Measurements from ENCODE around the gene MTFMT.

MTFMT gene

DNA sequence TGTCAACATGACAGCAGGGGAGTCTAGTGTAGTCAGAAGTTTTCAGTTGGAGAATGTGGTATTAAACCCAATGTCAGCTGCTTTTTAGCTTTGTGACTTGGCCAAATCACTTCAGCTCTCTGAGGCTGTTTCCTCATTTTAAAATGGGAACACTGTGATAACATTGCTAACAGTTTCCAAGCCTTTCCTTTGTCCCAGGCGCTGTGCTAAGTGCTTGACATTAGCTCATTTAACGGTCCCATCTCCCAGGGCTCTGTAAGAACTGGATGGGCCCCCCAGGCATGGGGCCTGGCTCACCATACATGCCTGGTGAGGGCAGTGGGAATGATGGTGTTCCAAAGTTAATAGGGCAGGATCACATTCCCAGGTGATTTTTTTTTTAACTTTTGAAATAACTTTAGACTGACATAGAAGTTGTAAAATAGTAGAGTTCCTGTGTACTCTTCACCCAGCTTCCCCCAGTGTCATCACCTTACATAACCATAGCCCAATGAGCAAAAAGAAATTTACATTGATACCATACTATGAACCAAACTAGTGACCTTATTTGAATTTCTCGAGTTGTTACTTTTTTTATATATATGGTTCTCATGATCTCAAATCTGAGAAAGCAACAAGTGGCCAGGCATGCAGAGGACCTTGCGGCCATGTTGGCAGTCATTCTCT, 30.6 kb upstream of the MTFMT start:
- DNase-seq, result peak; percentile 15

DNA sequence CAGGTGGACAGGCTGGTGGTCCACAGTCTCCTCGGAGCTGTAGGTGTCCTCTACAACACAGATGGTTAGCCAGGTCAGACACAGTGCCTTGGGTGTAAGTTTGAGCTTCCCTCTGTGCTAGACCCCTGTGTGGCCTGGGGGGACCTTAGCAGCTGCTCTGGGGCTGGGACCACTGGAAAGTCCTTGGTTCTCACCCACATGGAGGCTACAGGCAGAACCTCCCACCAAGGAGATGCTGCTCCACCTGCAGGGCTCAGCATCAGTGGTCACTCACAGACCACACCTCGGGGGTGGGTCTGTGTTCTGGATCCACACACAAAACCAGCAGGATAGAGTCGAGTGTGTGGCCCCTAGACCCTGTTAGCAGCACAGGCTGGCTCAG, 29.9 kb upstream of the MTFMT start:
- DNase-seq, result no peak

GRCh38 chr15:65058394-65059368, 29.2 kb upstream of the MTFMT start:
- DNase-seq, result no peak

DNA sequence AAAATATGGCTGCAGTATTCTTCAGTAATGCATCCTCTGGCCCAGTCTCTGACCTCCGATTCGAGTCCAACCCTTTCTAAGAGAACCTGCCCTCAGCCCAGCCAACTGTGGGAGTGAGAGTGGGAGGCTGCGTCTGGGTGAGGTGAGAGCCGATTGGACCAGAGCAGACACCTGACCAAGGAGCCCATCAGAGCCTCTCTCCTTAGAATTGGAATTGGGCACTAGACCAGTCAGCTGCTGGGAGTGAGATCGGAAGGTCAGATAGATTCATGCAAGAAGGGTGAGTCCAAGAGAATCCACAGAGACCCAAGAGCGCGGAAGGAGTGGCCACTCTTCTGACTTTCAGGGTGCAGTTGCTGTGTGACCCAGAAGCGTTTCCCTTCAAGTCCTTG, 28.1 kb upstream of the MTFMT start:
- DNase-seq, result no peak

GRCh38 chr15:65056868-65057548, 27.6 kb upstream of the MTFMT start:
- DNase-seq, result no peak

DNA sequence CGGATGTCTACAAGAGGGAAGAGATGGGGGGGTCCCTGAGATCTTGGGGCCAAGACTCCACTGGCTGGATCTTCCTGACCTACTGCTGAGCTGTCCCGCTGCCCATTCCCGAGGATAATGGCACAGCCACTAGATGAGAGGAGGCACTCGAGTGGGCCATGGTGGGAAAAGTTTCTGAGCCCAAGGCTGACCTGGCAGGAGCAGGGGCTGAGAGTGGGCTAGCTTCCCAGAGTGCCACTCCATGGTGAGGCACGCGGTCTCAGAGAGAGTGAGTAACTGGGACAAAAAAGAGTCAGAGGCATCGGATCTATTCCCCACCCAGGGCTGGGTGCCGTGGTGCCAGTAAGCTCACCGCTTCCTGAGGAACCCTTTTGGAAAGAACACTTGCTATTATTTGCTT, 26.7 kb upstream of the MTFMT start:
- DNase-seq, result no peak

DNA sequence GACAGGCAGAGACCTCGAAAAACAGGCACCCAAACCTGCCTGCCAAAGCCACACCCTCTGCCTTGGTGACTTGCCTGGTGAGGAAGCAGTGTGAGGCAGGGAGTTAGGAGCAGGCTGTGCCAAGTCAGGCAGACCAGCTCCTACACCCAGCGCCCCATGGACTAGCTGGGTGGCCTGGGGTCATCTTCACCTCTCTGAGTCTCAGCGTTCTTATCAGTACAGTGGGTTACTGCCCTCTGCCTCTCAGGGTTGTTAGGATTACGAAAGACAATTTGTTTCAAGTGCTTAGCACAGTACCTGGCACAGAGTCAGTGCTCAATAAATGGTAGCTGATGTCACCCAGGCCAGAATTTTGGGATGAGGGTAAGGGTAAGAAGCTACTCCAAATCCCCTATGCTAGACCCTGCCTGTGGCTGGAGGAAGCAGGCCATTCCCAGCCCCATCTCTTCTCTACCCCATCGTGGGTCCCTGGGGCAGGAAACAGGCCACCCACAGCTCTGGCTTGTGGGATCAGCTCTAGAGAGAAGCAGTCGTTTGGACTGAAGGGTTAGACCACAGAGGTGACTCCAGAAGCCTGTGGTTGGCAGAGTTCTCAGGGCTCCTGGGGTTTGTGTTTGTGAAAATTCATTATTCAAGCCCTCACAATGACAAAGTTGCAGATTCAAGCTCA, 25.9 kb upstream of the MTFMT start:
- DNase-seq, result no peak

DNA sequence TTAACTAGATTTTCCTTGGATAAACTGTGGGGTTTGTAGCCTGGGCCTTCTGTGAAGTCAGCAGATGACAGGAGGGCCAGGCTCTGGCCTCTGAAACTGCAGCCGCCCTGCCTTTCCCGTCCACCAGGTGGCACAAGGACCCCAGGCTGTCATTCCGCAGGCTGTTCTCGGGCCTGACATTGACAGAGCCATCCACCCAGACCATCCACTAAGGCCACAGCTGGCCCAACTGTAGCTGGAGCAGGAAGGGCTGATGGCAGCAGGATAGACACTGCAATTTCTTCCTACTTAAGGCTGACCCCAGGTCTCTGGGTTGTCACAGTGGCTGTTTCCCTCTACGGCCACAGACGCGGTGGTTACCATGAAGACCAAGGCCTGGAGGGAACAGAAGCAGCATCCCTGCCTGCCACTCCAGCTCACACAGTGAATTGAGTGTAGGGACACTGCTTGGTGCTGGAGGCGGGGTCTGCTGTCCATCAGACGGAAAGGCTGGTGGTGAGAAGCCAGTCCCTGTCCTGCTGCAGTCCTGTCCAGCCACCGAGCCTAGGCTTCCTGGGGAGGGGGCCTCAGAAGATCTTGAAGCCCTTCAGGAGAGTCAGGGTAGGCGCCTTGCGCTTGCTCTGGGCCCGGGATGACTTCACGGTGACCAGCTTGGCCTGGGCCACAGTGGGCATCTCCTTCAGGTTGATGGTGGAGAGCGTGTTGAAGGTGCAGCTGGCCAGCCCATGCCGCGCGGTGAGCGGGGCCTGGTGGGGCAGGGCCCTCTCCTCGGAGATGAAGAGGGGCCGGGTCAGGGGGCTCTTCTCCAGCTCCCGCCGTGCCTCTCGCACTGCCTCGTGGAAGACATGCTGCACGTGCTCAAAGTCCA, 25.1 kb upstream of the MTFMT start:
- peak; percentile 76 for DNase-seq

GRCh38 chr15:65052956-65053355, 23.5 kb upstream of the MTFMT start:
- DNase-seq, result no peak

DNA sequence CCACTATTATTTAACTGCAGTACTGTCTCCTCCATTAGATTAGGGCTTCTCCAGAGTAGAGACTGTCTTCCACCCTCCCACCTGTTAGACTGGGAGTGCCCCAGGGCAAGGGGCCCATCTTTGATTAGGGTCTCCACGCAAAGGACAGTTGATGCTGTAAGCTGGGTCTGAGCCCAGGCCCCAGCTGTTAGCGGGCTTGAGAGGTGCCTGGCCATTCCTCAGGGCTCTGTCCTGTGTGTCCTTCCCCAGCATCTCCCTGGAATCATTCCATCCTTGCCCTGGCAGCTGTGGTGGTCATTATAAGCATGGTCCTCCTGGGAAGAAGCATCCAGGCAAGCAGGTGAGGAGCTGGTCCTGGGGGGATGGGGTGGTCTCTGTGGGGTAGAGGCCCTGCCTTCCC, 21.8 kb upstream of the MTFMT start:
- no peak for DNase-seq

- DNase-seq, result no peak
These were observed 20.8 kb upstream of the MTFMT start for GRCh38 chr15:65050270-65050669.

GRCh38 chr15:65049418-65049840, 20.0 kb upstream of the MTFMT start:
- peak; percentile 88 for DNase-seq

- no peak for DNase-seq
These were observed 18.8 kb upstream of the MTFMT start for GRCh38 chr15:65048241-65048640.

DNA sequence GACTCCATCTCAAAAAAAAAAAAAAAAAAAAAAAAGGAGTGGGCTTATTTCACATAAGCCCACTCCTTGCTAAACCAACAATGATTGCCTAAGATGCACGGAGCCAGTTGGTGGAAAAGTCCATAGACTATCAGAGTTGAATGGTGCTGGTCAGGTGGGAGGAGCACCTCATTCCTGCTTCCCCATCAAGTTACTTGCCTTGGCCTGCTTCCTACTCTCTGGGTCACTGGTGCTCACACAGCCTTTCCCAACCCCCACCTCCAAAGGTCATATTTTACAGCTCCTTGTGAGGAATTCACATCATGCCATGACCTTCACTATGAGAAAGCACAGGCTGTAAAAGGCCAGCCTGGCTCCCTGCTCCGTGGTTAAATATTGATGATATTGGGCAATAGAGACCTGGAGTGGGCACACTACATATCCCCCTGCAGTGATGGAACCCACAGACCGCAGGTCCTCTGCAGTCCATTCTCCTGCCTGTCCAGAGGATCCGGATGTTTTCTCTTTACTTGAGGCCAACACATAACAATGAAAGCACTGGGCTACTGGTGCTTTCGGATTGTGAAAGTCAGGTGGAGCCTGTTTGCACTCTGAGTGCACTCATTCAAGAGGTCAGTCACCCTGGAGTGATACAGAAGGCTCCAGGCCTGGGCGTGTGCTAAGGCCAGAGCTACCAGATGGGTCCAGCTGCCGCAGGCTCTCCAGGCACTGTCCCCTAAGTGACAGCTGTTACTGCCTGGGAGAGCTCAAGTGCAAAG, 15.5 kb upstream of the MTFMT start, which contains the start of gene SLC51B:
Gene SLC51B (plus strand): TSS at position 664 of the 758 bp plus-strand sequence. CDS start 4,618 bp downstream, outside the sequence.
- peak; percentile 24 for DNase-seq

DNA sequence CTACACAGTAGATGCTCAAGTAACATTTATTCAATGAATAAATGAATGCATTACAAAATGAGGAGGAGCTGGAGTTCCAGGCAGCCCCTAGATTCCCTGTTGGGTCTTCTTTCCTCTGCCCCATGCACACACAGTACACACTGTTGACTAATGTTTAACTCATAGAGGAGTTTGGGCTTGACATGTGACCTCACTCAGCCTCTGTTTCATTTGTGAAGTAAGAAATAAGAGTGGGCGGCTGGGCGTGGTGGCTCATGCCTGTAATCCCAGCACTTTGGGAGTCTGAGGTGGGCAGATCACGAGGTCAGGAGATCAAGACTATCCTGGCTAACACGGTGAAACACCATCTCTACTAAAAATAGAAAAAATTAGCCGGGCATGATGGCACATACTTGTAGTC, 14.8 kb upstream of the MTFMT start:
- peak; percentile 78 for DNase-seq

GRCh38 chr15:65042776-65043327, 13.4 kb upstream of the MTFMT start:
- no peak for DNase-seq

DNA sequence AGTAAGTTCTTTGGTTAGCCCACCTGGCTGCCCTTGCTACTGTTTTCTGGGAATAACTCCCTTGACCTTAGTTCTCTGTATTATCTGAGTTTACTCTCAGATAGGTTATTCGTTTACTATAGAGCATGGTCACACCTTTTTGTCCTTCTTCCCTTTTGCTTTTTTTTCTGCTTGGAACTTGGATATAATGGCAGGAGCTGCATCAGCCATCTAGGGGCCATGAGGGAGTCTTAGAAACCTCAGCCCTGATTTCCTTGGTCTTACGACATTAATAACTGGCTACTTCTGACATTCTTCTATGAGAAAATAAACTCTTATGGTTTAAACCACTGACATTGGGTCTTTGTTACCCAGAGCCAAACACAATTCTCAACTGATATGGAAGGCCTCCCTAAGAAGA, 12.3 kb upstream of the MTFMT start:
- DNase-seq, result no peak

- no peak for DNase-seq
These were observed 11.0 kb upstream of the MTFMT start for GRCh38 chr15:65040461-65040860.

GRCh38 chr15:65038836-65039235, 9.4 kb upstream of the MTFMT start:
- DNase-seq, result no peak

- no peak for DNase-seq
These were observed 9.0 kb upstream of the MTFMT start for GRCh38 chr15:65038428-65038827.

- DNase-seq, result no peak
These were observed 7.9 kb upstream of the MTFMT start for GRCh38 chr15:65037309-65037708.

Data from suppressor macrophage treated with lipopolysaccharide for 4 hours (primary cell).